ENCODE measurements around the gene PCDHA5. TPM values are rescaled to one million over a fixed set of nuclear protein-coding genes. Genes with fewer than 3 reads are reported as not detected.

The PCDHA5 gene
- polyA plus RNA-seq, 1 donor (not counting 4 experiments of a cell fraction or from before 2014, with no cell fraction given), result not detected

- TF ChIP-seq CTCF (optimal IDR thresholded peaks at IDR 0.05 in 1 of 3, IDR thresholded peaks at IDR 0.05 in 1 of 3, conservative IDR thresholded peaks at IDR 0.05 in 1 of 3; ENCODE audit: extremely low read depth in 1 of 3, insufficient read depth in 2 of 3, low read length in 3 of 3), result no peak
- TF ChIP-seq EZH2 (IDR thresholded peaks at IDR 0.05; ENCODE audit: low read length), result no peak
- H3K27me3 ChIP-seq (ENCODE audit: control insufficient read depth, extremely low read depth, insufficient read depth, low read length), result no peaks in the 10 kb centered on the region
- H3K4me3 ChIP-seq (ENCODE audit: control insufficient read depth in 2 of 3, extremely low read depth in 1 of 3, insufficient read depth in 2 of 3, low read depth in 1 of 3, low read length in 3 of 3), result no peak overlapping the region
- DNase-seq (ENCODE audit: low read depth, low spot score) (no peak), FAIRE-seq (no peak)
- H3K9ac ChIP-seq (ENCODE audit: control insufficient read depth, extremely low read depth, insufficient read depth, low read length), result no peak overlapping the region
- H4K20me1 ChIP-seq (ENCODE audit: control insufficient read depth, extremely low read depth, insufficient read depth, low read length), result no peaks in the 10 kb centered on the region
- no peaks in the 10 kb centered on the region for H3K4me1 ChIP-seq (ENCODE audit: control insufficient read depth, extremely low read depth, insufficient read depth, low read length)
- no peaks in the 10 kb centered on the region for H3K36me3 ChIP-seq (ENCODE audit: control insufficient read depth in 2 of 2, extremely low read depth in 1 of 2, insufficient read depth in 2 of 2, low read length in 2 of 2)
- no peaks in the 10 kb centered on the region for H3K79me2 ChIP-seq (ENCODE audit: control insufficient read depth, insufficient read depth, low read length)
- H3K4me2 ChIP-seq (ENCODE audit: control insufficient read depth, extremely low read depth, insufficient read depth, low read depth, low read length), result no peak overlapping the region
- no peak overlapping the region for H3K27ac ChIP-seq (ENCODE audit: control insufficient read depth, insufficient read depth, low read length)
- no peak overlapping the region for H2AFZ ChIP-seq (ENCODE audit: control insufficient read depth, low read length)
- dilution Hi-C loops (cut with MboI; ENCODE audit: extremely low pct_ligation_motif_present, low sequenced_read_pairs), result no loop called here
- peaks cover 24% of the 10 kb centered on the region for H3K9me3 ChIP-seq (ENCODE audit: control insufficient read depth, low read depth, low read length)
- no peaks in the 10 kb centered on the region for H3K9me1 ChIP-seq (ENCODE audit: control insufficient read depth, extremely low read depth, insufficient read depth, low read length)
These were observed 30.3 kb upstream of the PCDHA5 start for GRCh38 chr5:140791089-140791488.

- Histone ChIP-seq H3K9ac (ENCODE audit: control insufficient read depth, extremely low read depth, insufficient read depth, low read length) (no peak within 1 kb of the TSS), H3K9me1 (ENCODE audit: control insufficient read depth, extremely low read depth, insufficient read depth, low read length) (no peaks in the 10 kb centered on the region), H3K4me3 (ENCODE audit: control insufficient read depth in 2 of 3, extremely low read depth in 1 of 3, insufficient read depth in 2 of 3, low read depth in 1 of 3, low read length in 3 of 3) (no peak within 1 kb of the TSS), H3K9me3 (ENCODE audit: control insufficient read depth, low read depth, low read length) (peaks cover 12% of the 10 kb centered on the region), H3K27me3 (ENCODE audit: control insufficient read depth, extremely low read depth, insufficient read depth, low read length) (no peaks in the 10 kb centered on the region), H3K27ac (ENCODE audit: control insufficient read depth, insufficient read depth, low read length) (no peak within 1 kb of the TSS), H3K79me2 (ENCODE audit: control insufficient read depth, insufficient read depth, low read length) (no peaks in the 10 kb centered on the region), H3K36me3 (ENCODE audit: control insufficient read depth in 2 of 2, extremely low read depth in 1 of 2, insufficient read depth in 2 of 2, low read length in 2 of 2) (no peaks in the 10 kb centered on the region), H4K20me1 (ENCODE audit: control insufficient read depth, extremely low read depth, insufficient read depth, low read length) (no peaks in the 10 kb centered on the region), H3K4me1 (ENCODE audit: control insufficient read depth, extremely low read depth, insufficient read depth, low read length) (no peaks in the 10 kb centered on the region), H2AFZ (ENCODE audit: control insufficient read depth, low read length) (no peak within 1 kb of the TSS), H3K4me2 (ENCODE audit: control insufficient read depth, extremely low read depth, insufficient read depth, low read depth, low read length) (no peak within 1 kb of the TSS)
- no peak for TF ChIP-seq CTCF (optimal IDR thresholded peaks at IDR 0.05 in 1 of 3, IDR thresholded peaks at IDR 0.05 in 1 of 3, conservative IDR thresholded peaks at IDR 0.05 in 1 of 3; ENCODE audit: extremely low read depth in 1 of 3, insufficient read depth in 2 of 3, low read length in 3 of 3)
- TF ChIP-seq EZH2 (IDR thresholded peaks at IDR 0.05; ENCODE audit: low read length), result no peak
- FAIRE-seq (no peak), DNase-seq (ENCODE audit: low read depth, low spot score) (no peak)
- dilution Hi-C loops (cut with MboI; ENCODE audit: extremely low pct_ligation_motif_present, low sequenced_read_pairs), result no loop called here
These were observed 26.7 kb upstream of the PCDHA5 start, which contains the start of gene PCDHA2 for GRCh38 chr5:140794595-140795258. TSS of gene PCDHA2 (plus strand) at chr5:140794852.

All from keratinocyte (primary cell).